Measurements from ENCODE around the gene C5AR1.
"Not testable (repeated sequence)": the region's sequence is repeated elsewhere in the genome, so short reads cannot be mapped to it uniquely, and the experiment has no call there.

C5AR1 gene

DNA sequence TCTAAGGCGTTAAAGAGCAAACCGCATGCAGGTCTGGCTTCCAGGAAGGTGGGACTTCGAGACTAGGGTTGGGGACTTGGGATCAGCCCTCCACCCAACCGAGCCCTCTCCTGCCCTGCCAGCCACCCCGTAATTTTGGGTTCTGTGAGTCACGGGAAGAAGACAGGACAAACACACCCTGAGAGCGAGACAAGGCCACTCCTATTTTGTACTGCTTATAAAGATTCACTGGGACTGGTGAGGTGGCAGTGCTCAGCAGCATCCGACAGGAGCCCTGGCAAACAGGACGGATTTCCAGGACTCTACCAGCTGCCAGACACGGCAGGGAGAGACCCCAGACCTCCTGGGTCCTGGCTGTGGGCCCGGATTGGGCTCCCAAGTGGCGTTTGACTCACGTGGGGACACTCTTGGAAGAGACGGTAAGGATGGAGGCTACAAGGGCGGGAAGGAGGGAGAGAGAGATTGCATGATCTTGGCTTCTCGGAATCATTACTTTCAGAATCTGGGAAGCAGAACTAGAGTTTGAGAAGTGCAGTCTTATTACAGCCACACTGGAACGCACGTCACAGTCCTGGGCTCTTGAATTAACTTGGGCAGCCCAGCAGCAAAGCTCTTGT, 22.4 kb downstream of the C5AR1 start, which contains the start of gene C5AR2:
Gene C5AR2, plus strand, starts transcription at position 245 of the 617 bp plus-strand sequence. CDS start 8,625 bp downstream, outside the sequence.
- no peak for DNase-seq (ENCODE audit: low read depth)

DNA sequence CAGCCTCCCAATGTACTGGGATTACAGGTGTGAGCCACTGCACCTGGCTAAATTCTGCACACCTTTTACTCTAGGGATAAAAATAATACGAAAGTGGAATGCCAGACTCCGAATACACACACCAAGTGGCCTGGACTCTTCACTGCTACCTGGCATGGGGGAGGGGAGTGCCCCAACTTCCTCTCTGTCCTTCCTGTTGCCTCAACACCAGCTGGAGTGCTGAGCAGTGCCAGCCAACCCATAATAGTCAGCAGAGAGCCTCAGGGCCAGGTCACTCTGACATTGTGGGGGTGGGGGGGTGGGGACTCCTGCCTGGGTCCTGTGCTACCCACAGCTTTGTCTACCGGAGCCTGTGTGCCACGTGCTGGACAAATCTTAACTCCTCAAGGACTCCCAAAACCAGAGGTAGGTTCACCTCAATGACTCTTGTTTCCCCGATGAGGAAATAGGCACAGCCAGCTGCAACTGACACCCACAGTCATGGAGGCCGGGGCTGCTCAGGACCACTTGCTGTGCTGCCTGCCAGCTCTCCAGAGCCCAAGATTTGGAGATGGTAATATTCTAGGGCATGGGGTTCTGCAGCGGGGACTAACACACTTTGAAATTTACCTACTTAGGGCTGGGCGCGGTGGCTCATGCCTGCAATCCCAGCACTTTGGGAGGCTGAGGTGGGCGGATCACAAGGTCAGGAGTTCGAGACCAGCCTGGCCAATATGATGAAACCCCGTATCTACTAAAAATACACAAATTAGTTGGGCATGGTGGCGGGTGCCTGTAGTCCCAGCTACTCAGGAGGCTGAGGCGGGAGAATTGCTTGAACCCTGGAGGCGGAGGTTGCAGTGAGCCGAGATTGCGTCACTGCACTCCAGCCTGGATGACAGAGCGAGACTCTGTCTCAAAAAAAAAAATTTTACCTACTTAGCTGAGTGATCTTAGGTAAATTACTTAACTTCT, 27.4 kb downstream of the C5AR1 start:
- DNase-seq (ENCODE audit: low read depth), result not testable (repeated sequence)

DNA sequence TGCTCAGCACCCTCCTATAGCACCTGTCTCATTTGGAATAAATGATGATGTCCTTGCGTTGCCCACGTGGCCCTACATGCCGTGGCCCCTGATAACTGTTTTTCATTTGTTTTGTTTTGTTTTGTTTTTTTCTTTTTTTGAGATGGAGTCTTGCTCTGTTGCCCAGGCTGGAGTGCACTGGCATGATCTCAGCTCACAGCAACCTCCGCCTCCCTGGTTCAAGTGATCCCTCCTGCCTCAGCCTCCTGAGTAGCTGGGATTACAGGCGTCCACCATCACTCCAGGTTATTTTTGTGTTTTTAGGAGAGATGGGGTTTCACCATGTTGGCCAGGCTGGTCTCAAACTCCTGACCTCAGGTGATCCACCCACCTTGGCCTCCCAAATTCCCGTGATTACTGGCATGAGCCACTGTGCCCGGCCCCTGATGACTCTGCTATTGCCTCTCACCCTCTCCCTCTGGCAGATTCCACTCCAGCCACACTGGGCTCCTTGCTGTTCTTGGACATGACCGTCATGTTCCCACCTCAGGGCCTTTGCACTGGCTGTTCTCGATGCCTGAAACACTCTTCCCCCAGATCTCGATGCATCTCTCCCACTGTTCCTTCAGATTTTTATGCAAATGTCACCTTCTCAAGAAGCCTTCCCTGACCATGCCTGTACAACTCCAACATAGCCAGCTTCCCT, 29.7 kb downstream of the C5AR1 start:
- DNase-seq (ENCODE audit: low read depth), result no peak

DNA sequence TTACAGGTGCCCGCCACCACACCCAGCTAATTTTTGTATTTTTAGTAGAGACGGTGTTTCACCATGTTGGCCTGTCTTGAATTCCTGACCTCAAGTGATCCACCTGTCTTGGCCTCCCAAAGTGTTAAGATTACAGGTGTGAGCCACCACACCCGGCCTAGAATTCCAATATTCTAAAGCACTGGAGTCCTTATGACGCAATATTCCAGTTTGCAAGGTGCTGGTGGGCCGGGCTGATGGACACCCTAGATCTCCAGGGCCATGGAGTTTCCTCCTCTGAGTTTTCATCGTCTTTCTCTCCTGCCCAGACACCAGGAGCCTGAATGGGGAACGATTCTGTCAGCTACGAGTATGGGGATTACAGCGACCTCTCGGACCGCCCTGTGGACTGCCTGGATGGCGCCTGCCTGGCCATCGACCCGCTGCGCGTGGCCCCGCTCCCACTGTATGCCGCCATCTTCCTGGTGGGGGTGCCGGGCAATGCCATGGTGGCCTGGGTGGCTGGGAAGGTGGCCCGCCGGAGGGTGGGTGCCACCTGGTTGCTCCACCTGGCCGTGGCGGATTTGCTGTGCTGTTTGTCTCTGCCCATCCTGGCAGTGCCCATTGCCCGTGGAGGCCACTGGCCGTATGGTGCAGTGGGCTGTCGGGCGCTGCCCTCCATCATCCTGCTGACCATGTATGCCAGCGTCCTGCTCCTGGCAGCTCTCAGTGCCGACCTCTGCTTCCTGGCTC, 31.0 kb downstream of the C5AR1 start:
- DNase-seq (ENCODE audit: low read depth), result no peak

- no peak for DNase-seq (ENCODE audit: low read depth)
Observed at GRCh38 chr19:47341734-47342133, 32.1 kb downstream of the C5AR1 start.

DNA sequence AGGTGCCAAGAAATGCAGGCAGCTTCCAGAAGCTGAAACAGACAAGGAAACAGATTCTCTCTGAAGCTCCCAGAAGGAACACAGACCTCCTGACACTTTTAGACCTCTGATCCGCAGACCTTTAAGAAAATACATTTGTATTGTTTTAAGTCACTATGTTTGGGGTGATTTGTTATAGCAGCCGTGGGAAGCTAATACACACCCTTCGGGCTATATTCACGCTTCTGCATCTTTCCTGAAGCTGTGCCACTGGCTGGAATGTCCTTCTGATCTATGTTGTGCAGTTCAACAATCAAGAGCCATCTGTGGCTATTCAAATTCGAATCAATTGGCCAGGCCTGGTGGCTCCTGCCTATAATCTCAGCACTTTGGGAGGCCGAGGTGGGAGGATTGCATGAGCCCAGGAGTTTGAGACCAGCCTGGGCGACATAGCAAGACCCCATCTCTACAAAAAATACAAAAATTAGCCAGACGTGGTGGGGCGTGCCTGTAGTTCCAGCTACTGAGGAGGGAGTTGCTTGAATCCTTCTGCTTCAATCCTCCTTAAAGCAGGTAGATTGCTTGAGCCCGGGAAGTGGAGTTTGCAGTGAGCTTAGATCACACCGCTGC, 33.6 kb downstream of the C5AR1 start:
- no peak for DNase-seq (ENCODE audit: low read depth)

DNA sequence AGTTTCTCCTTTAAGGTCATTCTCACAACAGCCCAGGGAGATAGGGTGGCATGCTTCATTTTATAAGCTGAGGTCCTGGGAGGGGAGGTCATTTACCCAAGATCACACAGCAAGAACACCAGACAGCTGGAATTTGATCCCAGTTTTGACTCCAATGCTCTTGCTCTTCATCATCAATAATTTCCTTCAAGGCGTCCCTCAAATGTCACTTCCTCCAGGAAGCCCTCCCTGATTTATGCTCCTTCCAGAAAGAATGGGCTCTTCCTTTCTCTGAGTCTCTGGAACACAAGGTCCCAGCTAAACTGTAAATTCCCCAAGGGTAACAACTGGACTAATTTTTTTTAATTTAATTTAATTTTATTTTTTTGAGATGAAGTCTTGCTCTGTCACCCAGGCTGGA, 34.8 kb downstream of the C5AR1 start:
- DNase-seq (ENCODE audit: low read depth), result no peak

DNA sequence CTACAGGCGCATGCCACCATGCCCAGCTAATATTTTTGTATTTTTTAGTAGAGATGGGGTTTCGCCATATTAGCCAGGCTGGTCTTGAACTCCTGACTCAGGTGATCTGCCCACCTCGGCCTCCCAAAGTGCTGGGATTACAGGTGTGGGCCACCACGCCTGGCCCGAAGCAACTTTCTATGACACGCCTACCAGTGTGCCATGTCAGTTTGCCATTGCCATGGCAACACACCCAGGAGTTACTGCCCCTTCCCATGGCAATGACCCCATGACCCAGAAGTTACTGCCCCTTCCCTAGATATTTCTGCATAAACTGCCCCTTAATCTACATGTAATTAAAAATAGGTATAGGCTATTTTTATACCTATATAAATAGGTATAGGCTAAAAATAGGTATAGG, 36.4 kb downstream of the C5AR1 start:
- DNase-seq (ENCODE audit: low read depth), result not testable (repeated sequence)

GRCh38 chr19:47348819-47349795, 39.4 kb downstream of the C5AR1 start, which contains the start of gene DHX34:
Gene DHX34, plus strand, starts transcription at chr19:47349315. Its CDS starts 3,716 bp downstream, at chr19:47353031.
- DNase-seq (ENCODE audit: low read depth), result peak; percentile 98

GRCh38 chr19:47350630-47351029, 41.0 kb downstream of the C5AR1 start:
- DNase-seq (ENCODE audit: low read depth), result no peak

DNA sequence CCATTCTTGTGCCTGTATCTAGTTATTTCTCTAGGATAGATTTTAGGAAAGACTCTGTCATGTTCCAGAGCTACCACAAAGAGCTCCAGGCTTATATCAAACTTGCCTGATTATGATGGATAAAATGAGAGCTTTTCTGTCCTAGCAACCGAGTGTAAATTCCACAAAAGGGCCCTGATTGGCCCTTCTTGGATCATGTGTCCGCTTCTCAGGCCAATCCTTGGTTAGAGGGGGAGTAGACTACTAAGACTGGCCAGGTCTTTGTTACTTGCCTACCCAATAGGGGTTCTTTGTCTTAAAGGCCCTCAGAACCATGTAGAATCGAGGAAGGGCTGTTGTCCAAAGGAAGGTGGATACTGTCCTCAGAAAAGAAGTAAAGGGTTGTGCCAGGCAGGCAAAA, 41.9 kb downstream of the C5AR1 start:
- no peak for DNase-seq (ENCODE audit: low read depth)

GRCh38 chr19:47352095-47352494, 42.4 kb downstream of the C5AR1 start:
- no peak for DNase-seq (ENCODE audit: low read depth)

DNA sequence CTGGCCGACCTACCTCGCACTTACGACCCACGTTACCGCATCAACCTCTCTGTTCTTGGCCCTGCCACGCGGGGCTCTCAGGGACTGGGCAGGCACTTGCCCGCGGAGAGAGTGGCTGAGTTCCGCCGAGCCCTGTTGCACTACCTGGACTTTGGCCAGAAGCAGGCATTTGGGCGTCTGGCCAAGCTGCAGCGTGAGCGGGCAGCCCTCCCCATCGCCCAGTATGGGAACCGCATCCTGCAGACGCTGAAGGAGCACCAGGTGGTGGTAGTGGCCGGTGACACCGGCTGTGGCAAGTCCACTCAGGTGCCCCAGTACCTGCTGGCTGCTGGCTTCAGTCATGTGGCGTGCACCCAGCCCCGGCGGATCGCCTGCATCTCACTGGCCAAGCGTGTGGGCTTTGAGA, 43.6 kb downstream of the C5AR1 start:
- no peak for DNase-seq (ENCODE audit: low read depth)

DNA sequence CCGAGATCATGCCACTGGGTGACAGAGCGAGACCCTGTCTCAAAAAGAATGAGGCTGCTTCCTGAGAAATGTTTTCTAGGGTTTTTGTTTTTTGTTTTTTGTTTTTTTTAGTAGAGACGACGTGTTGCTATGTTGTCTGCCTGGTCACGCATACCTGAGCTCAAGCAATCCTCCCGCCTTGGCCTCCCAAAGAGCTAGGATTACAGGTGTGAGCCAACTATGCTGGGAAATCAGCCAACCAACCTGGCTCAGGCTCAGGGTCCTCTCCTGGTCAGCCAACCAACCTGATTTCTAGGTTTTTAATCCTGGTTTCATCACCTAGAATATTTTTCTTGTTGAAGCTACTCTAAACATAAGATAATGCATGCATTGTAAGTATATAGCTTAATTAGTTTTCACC, 47.2 kb downstream of the C5AR1 start:
- no peak for DNase-seq (ENCODE audit: low read depth)

- no peak for DNase-seq (ENCODE audit: low read depth)
Observed at GRCh38 chr19:47357788-47358680, 48.4 kb downstream of the C5AR1 start.

GRCh38 chr19:47358936-47359335, 49.3 kb downstream of the C5AR1 start:
- no peak for DNase-seq (ENCODE audit: low read depth)

- DNase-seq (ENCODE audit: low read depth), result no peak
Observed at GRCh38 chr19:47362321-47362720, 52.7 kb downstream of the C5AR1 start.

GRCh38 chr19:47363758-47364531, 54.3 kb downstream of the C5AR1 start:
- DNase-seq (ENCODE audit: low read depth), result no peak
